GM19455 (cell line): Measurements from ENCODE around the gene ABCB8.
"Not testable (repeated sequence)": the region's sequence is repeated elsewhere in the genome, so short reads cannot be mapped to it uniquely, and the experiment has no call there.

Experiments
- ATAC-seq: cut with Tn5 transposase; IDR thresholded peaks from one replicate; pipeline ENCODE4 v1.9.1; 2021; ENCODE audit not compliant: unreplicated experiment

ABCB8 gene

DNA sequence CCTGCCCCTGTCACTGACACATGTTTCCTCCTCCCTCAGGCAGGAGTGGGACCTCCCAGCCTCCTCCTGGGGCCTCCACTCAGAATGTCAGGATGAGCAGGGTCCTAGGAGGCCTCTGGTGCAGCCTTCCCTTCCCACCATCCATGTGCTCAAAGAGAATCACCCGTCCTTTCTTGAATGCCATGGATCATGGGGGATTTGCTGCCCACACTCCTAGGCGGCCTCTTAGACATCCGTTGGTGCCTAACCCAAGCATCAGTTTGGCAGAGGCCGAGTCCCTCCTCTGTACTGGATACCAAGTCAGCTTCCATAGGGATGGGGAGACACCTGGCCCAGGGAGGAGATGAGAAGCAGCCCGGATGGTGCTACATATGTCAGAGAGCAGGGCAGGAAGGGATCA is 30.4 kb upstream of the ABCB8 start:
- no peak for ATAC-seq

DNA sequence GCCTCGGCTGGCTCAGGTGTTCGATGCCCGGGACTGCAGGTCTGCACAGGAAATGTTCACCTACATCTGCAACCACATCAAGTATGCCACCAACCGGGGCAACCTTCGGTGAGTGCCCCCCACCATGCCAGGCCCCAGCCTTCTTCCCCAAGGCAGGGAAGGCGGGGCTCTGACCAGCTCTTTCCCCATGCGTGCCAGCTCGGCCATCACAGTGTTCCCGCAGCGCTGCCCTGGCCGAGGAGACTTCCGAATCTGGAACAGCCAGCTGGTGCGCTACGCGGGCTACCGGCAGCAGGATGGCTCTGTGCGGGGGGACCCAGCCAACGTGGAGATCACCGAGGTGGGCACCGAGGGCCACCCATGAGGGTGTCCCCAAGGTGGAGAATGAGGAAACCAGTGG is 29.9 kb upstream of the ABCB8 start:
- no peak for ATAC-seq

GRCh38 chr7:150999001-150999400 is 29.2 kb upstream of the ABCB8 start:
- no peak for ATAC-seq

DNA sequence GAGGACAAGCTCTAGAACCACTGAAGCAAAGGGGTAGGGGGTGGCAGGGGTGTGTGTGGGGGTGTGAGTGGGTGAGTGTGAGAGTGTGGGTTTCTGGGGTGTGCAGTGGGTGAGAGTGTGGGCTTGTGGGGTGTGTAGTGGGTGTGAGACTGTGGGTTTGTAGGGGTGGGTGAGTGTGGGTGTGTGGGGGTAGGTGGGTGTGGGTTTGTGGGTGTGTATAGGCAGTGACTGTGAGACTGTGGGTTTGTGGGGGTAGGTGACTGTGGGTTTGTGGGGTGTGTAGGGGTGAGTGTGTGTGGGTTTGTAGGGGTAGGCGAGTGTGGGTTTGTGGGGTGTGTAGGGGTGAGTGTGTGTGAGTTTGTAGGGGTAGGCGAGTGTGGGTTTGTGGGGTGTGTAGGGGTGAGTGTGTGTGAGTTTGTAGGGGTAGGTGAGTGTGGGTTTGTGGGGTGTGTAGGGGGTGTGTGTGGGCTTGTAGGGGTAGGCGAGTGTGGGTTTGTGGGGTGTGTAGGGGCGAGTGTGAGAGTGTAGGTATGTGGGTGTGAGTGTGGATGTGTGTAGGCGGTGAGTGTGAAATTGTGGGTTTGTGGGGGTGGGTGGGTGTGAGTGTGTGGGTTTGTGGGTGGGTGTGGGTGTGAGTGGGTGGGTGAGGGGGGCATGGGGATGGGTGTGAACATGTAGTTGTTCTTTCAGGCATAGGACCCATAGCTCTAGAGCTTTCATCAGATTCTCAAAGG is 28.6 kb upstream of the ABCB8 start:
- ATAC-seq: no peak

DNA sequence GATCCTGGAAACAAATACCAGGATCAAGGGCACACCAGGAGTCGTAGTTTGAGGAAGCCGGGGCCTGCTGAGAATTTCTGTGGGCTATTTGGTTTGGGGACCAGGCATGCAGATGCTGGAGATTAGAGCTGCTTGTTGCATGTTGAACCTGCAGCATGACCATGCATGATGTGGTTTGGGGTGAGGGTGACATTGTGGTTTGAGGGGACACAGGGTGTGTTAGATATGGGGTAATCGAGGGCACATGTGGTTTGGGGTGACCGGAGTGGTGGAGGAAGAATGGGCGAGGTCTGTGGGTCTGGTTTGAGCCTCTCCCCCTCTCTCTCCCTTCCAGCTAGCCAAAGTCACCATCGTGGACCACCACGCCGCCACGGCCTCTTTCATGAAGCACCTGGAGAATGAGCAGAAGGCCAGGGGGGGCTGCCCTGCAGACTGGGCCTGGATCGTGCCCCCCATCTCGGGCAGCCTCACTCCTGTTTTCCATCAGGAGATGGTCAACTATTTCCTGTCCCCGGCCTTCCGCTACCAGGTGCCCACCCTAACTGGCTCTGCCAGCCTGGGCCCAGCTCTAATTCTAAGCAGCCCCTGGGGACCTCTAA is 27.3 kb upstream of the ABCB8 start:
- no peak for ATAC-seq

DNA sequence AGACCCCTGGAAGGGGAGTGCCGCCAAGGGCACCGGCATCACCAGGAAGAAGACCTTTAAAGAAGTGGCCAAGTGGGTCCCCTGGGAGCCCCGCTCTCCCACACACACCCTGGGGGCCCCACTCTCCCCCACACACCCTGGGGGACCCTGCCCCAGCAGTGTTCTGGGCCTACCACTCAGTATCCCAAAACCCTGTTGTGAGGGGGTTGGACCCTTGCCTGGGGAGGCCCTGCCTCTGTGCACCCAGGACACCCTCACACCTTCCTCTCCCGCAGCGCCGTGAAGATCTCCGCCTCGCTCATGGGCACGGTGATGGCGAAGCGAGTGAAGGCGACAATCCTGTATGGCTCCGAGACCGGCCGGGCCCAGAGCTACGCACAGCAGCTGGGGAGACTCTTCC is 26.7 kb upstream of the ABCB8 start:
- ATAC-seq: no peak

DNA sequence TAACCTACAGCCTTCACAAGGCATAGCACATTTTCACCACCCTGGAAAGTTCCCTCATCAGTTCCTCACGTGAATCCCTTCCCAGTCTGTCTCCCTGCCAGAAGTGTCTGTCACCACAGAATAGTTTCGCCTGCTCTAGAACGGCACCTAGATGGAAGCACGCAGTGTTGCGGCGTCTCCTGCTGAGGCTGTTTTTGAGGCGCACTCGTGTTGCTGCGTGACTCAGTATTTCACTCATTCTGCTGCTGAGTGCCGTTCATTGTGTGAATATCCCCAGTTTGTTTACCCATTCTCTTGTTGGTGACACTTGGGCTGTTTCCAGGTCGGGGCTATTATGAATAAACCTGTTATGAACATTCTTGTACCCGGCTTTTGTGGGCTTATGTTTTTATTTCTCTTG is 24.7 kb upstream of the ABCB8 start:
- no peak for ATAC-seq

- no peak for ATAC-seq
Observed at GRCh38 chr7:151005566-151005965, 22.7 kb upstream of the ABCB8 start.

- ATAC-seq: no peak
Observed at GRCh38 chr7:151006590-151007300, 21.5 kb upstream of the ABCB8 start.

- no peak for ATAC-seq
Observed at GRCh38 chr7:151007469-151007898, 20.8 kb upstream of the ABCB8 start.

DNA sequence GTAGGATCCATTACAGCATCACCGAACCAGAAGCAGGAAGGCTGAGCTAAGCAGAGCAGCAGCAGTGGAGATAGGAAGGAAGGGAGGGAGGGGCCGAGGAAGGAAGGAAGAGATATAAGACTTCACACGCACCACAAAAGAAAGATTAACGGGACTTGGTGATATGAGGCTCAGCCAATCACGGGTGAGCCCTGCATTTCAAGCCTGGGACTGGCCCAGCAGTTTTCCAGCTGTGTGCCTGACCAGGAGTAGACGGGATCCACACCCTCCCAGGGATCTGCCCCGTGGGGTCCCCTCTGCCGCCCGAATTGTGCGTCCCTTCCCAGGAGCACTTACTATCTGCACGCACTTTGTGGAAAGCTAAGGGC is 20.1 kb upstream of the ABCB8 start:
- ATAC-seq: no peak

DNA sequence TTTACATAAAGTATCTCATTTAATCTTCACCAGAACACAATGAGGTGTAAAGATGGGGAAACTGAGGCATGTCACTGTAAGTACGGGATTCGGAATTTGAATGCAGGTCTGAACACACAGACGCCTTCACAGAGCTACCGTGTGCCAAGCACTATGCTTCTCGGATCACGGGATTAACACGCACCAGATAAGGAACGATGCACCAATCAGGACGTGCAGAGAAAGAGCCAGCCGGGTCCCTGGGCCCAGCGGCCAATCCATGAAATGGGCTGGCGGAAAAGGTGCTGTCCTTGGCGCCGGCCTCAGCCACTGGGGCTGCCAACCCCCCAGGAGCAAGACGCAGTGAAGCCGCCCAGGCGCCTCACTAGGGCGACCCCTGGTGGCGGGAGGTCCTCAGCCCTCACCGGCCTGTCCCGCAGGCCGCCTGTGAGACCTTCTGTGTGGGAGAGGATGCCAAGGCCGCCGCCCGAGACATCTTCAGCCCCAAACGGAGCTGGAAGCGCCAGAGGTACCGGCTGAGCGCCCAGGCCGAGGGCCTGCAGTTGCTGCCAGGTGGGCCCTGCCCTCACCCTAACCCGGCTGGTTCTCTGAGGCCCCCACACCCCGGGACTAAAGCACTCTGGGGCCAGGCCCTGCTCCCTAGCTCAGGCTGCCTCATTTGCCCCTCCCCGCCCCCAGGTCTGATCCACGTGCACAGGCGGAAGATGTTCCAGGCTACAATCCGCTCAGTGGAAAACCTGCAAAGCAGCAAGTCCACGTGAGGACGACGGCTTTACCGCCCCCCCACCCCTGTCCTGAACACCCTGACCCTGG is 19.5 kb upstream of the ABCB8 start:
- ATAC-seq: no peak

DNA sequence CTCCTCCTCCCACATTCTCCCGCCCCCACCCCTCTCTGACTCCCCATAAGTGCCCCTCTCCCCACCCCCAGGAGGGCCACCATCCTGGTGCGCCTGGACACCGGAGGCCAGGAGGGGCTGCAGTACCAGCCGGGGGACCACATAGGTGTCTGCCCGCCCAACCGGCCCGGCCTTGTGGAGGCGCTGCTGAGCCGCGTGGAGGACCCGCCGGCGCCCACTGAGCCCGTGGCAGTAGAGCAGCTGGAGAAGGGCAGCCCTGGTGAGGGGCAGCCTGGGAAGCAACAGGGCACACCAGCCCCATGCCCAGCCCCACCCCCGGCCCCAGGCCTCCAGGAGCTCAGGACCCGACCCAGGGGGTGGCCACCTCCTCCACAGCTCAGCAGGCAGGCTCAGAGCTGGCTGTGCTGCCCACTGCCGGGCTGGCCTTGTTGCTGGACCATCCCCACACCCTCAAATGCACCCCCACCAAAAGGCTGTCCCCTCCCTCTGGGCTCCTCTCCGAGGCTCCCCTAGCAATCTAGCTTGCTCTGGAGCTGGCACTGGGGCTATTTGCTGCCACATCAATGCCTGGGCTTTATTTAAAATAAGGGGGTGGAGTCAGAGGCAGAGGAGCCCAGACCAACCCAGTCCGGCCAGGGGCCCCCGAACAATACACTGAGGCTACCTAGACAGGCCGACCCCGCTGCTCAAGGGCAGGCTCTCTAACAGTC is 18.8 kb upstream of the ABCB8 start:
- no peak for ATAC-seq

DNA sequence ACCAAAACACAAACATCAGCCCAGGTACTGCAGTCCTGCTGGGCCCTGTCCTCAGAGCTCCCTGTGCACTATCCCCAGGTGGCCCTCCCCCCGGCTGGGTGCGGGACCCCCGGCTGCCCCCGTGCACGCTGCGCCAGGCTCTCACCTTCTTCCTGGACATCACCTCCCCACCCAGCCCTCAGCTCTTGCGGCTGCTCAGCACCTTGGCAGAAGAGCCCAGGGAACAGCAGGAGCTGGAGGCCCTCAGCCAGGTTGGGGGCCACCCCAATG is 18.3 kb upstream of the ABCB8 start:
- ATAC-seq: no peak

- no peak for ATAC-seq
Observed at GRCh38 chr7:151010307-151011096, 17.7 kb upstream of the ABCB8 start.

DNA sequence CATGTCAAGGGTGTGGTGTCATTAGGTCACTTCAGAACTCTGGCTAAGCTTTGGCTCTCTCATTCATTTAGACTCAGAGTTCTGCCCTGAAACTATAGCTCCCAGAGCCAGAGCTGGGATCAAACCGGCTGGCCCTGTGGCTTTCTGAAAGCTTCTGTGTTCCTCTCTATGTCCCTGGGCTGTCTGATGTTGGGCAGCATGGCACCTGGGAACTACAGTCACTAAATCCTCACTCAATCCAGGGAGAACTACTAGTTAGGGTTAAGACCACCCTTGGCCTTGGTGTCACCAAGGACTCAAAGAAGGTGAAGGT is 17.2 kb upstream of the ABCB8 start:
- ATAC-seq: no peak

GRCh38 chr7:151011616-151012015 is 16.6 kb upstream of the ABCB8 start:
- not testable (repeated sequence) for ATAC-seq

- ATAC-seq: no peak
Observed at GRCh38 chr7:151012031-151012692, 16.1 kb upstream of the ABCB8 start.

- ATAC-seq: no peak
Observed at GRCh38 chr7:151012911-151013347, 15.3 kb upstream of the ABCB8 start.

DNA sequence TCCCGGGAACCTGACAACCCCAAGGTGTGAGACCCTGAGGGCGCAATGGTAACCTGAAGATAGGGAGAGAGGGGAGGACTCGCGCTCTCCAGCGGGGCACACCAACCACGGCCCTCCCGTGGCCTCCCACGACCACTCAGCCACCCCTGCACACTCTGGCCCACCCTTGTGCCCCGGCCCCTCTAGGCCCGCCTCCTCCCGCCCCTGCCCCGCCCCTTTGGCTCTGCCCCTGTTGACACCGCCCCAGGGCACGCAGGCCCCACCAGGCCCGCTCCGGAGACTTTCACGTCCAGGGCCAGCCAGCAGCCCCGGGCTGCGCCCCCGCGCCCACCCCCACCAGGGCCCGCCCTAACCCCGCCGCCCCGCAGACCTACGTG is 14.9 kb upstream of the ABCB8 start:
- no peak for ATAC-seq
